AG04450 (cell line): ENCODE results near the gene OCSTAMP. TPM values are rescaled to one million over a fixed set of nuclear protein-coding genes. Genes with fewer than 3 reads are reported as not detected.

Experiments used
- CTCF ChIA-PET: fragments of 300-600, 350-600 bp; formaldehyde crosslinking; extraction: SDS; loops from one replicate; lab custom pipeline; 2022; ENCODE audit warnings: antibody characterized with exemption, inconsistent platforms; lab: Charles Lee
- POLR2A ChIA-PET: fragments of 350-600 bp; formaldehyde crosslinking; extraction: SDS; loops from one replicate; lab custom pipeline; 2021; ENCODE audit warnings: antibody characterized with exemption, inconsistent platforms; lab: Yijun Ruan, JAX
- DNase-seq: peaks from one replicate; pipeline ENCODE4 v3.0.0-alpha.2; 2011; ENCODE audit warnings: low read depth, low spot score
- H3K27ac ChIP-seq: one replicate; pipeline ENCODE4 v1.5.1; 2012; ENCODE audit warnings: low read depth, low read length, control low read depth
- H3K27me3 ChIP-seq: one replicate; pipeline ENCODE4 v1.6.0; 2012; ENCODE audit warnings: low read length; ENCODE audit not compliant: control insufficient read depth, insufficient read depth
- H3K4me3 ChIP-seq: 2 replicates; pipeline ENCODE4 v1.5.1; 2011; ENCODE audit warnings: mild to moderate bottlenecking, low read depth, low read length, control low read depth
- H3K9me3 ChIP-seq: 2 replicates; pipeline ENCODE4 v1.5.1; 2012; ENCODE audit warnings: low read length; ENCODE audit not compliant: control insufficient read depth, insufficient read depth
- polyA plus RNA-seq: library from polyadenylated mRNA; depleted of rRNA; stranded (reverse); fragments of >200 nt; gene quantifications from 2 replicates; pipeline ENCODE4 v1.2.3, GENCODE V29; 2011
- TF ChIP-seq, protein P1 (sequence below): IDR thresholded peaks from 2 replicates; pipeline ENCODE4 v1.5.1; 2011; ENCODE audit warnings: low read depth, low read length, control low read depth, inconsistent platforms

OCSTAMP gene
- polyA plus RNA-seq, 1 experiment: not detected

DNA sequence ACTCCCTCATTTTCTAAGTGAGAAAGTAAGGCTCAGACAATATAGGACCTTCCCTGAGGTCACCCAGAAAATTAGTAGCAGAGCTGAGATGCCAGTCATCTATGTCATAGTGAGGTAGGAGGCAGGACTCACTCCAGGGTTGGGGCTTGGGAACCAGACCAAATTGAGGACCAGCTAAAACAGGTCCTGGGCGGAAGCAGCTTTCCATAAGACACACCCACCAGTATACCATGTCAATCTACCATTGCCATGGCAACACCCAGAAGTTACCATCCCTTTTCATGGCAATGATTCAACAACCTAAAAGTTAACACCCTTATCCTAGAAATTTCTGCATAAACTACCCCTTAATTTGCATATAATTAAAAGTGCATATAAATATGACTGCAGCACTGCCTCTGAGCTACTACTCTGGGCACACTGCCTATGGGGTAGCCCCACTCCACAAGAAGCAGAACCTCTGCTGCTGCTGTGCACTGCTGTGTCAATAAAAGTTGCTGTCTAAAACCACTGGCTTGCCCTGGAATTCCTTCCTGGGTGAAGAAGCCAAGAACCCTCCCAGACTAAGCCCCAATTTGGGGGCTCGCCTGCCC lies 30.3 kb upstream of the OCSTAMP start:
- Histone ChIP-seq H3K27me3 (peaks cover 5% of the 10 kb centered on the region), H3K9me3 (no peaks in the 10 kb centered on the region), H3K27ac (no peak overlapping the region), H3K4me3 (no peak overlapping the region)
- TF ChIP-seq, protein P1, sequence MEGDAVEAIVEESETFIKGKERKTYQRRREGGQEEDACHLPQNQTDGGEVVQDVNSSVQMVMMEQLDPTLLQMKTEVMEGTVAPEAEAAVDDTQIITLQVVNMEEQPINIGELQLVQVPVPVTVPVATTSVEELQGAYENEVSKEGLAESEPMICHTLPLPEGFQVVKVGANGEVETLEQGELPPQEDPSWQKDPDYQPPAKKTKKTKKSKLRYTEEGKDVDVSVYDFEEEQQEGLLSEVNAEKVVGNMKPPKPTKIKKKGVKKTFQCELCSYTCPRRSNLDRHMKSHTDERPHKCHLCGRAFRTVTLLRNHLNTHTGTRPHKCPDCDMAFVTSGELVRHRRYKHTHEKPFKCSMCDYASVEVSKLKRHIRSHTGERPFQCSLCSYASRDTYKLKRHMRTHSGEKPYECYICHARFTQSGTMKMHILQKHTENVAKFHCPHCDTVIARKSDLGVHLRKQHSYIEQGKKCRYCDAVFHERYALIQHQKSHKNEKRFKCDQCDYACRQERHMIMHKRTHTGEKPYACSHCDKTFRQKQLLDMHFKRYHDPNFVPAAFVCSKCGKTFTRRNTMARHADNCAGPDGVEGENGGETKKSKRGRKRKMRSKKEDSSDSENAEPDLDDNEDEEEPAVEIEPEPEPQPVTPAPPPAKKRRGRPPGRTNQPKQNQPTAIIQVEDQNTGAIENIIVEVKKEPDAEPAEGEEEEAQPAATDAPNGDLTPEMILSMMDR: no peak
- DNase-seq: no peak
- POLR2A ChIA-PET: no interaction called here
- CTCF ChIA-PET: no interaction called here

DNA sequence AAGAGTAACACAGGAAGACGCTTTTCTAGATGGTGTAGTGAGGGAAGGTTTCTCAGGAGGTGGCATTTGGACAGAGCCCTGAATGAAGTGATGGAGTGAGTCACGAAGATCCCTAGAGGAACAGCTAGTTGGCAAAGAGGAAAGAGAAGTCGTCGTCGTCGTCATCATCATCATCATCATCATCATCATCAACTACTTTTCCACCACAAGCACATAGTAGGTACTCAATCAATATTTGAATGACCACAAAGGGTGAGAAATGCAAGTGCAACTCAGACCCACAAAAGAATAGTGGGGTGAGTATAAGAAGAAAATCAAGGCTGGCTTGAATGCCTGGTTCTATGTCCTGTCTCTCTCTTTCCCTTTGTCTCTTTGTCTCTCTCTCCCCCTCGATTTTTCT lies 28.3 kb upstream of the OCSTAMP start:
- no peak overlapping the region for H3K27ac ChIP-seq
- DNase-seq: no peak
- CTCF ChIA-PET: no interaction called here
- TF ChIP-seq, protein P1: no peak
- H3K4me3 ChIP-seq: no peak overlapping the region
- H3K9me3 ChIP-seq: no peaks in the 10 kb centered on the region
- peaks cover 3% of the 10 kb centered on the region for H3K27me3 ChIP-seq
- POLR2A ChIA-PET: no interaction called here

DNA sequence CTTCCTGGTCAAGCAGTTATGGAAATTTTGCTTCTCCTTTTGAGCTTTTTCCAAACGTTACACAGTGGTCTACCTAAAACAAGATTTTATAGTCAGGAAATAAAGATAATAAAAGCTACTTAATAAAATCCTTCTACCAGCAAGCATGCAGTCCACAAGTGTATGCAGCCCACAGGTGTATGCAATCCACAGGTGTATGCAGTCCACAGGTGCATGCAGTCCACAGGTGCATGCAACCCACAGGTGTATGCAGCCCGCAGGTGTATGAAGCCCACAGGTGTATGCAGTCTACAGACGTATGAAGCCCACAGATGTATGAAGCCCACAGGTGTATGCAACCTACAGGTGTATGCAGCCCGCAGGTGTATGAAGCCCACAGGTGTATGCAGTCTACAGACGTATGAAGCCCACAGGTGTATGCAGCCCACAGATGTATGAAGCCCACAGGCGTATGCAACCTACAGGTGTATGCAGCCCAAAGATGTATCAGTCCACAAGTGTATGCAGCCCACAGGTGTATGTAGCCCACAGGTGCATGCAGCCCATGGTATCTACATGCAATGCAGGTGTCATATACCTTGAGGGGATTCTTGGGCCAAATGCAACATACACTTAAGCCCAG lies 26.4 kb upstream of the OCSTAMP start:
- TF ChIP-seq, protein P1: no peak
- POLR2A ChIA-PET: no interaction called here
- CTCF ChIA-PET: interaction anchor here (0.6 kb wide), 1 partner anchor 14 kb away, joined by 3 read pairs; no protein-coding TSS in a partner anchor

DNA sequence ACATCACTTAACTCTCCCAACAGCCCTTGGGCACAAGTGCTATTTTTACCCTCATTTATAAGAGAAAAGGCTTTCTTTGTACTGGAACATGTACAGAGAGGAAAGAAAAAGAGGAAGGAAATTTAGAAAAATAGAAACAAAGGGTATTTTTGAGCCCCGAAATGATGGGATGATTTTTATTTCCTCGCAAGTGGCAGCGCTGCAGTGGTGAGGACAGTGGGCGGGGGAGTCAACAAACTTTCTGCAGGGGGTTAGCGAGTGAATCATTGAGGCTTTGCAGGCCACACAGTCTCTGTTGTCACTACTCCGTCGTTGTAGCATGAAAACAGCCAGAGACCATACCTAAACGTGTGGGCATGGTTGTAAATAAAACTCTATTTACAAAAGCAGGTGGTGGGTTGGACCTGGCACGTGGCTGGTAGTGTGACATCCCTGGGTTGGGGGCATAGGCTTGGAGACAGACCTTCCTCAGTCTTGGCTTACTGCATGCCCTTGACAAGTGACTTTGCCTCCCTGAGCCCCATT lies 25.5 kb upstream of the OCSTAMP start:
- TF ChIP-seq, protein P1: no peak
- ChIA-PET CTCF (no interaction called here), POLR2A (no interaction called here)
- Histone ChIP-seq H3K27me3 (no peaks in the 10 kb centered on the region), H3K27ac (no peak overlapping the region), H3K4me3 (no peak overlapping the region), H3K9me3 (no peaks in the 10 kb centered on the region)
- DNase-seq: no peak

More for the DNA sequence above, 26.4 kb upstream of the OCSTAMP start:
- Histone ChIP-seq H3K4me3 (no peak overlapping the region), H3K9me3 (no peaks in the 10 kb centered on the region), H3K27me3 (no peaks in the 10 kb centered on the region), H3K27ac (no peak overlapping the region)
- no peak for DNase-seq

DNA sequence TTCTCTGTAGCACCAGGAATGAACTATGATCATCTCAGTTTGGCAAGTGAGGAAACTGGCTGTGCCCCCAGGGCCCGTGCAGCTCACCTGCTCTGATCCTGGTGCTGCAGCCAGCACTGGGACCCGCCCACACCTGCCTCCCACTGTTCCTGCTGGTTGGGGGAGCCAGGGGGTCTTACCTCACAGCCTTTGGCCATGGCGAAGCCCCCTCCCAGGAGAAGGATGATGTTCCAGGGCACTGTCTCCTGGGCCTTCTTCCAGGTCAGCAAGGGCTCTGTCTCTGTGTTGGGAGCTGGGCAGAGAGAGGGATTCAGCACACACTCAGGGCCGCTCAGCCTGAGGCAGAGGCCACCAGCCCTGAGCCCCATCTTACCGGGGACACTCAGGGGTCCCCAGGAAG lies 24.9 kb upstream of the OCSTAMP start:
- Histone ChIP-seq H3K27me3 (no peaks in the 10 kb centered on the region), H3K27ac (no peak overlapping the region), H3K4me3 (no peak overlapping the region), H3K9me3 (no peaks in the 10 kb centered on the region)
- ChIA-PET CTCF (interaction anchor here (3.1 kb wide), 1 partner anchor 13 kb away, joined by 20 read pairs; no protein-coding TSS in a partner anchor), POLR2A (no interaction called here)
- no peak for DNase-seq
- TF ChIP-seq, protein P1: no peak
